ENCODE data around the gene ELMO3. TPM values are rescaled to one million over a fixed set of nuclear protein-coding genes. Genes with fewer than 3 reads are reported as not detected.

The ELMO3 gene
- total and polyA plus RNA-seq, 2 of the 4 experiments (the other 2 are of a cell fraction) = 0.36 to 1.6 TPM

- Histone ChIP-seq H2BK120ac (ENCODE audit: low read depth, low read length) (no peak overlapping the region), H3K18ac (ENCODE audit: low read depth, low read length) (no peak overlapping the region), H3K4ac (ENCODE audit: low read depth, low read length) (no peak overlapping the region), H4K5ac (ENCODE audit: low read depth, low read length) (no peak overlapping the region), H2BK15ac (ENCODE audit: low read depth, low read length) (no peak overlapping the region), H2AFZ (replicated peaks; ENCODE audit: low read length, poor library complexity) (no peak overlapping the region), H2BK20ac (ENCODE audit: low read depth, low read length) (no peak overlapping the region), H3K9me3 (ENCODE audit: control insufficient read depth, insufficient read depth, low read length) (no peaks in the 10 kb centered on the region), H3K4me2 (ENCODE audit: low read depth, low read length) (no peak overlapping the region), H3K4me1 (ENCODE audit: control insufficient read depth, insufficient read depth, low read length) (peaks cover 21% of the 10 kb centered on the region), H3K14ac (replicated peaks; ENCODE audit: low read depth, low read length) (no peak overlapping the region), H2AK9ac (replicated peaks; ENCODE audit: low read depth, low read length, poor library complexity) (no peak overlapping the region), H3K23ac (ENCODE audit: low read depth, low read length) (no peak overlapping the region), H3K36me3 (ENCODE audit: control insufficient read depth, insufficient read depth, low read length) (peaks cover 50% of the 10 kb centered on the region), H3K9ac (ENCODE audit: low read depth, low read length) (no peak overlapping the region), H3K9me1 (ENCODE audit: insufficient read depth, low read length) (peaks cover 26% of the 10 kb centered on the region), H3K56ac (ENCODE audit: extremely low read depth, insufficient read depth, low read length) (no peak overlapping the region), H4K8ac (ENCODE audit: low read depth in 2 of 2, low read length in 2 of 2) (no peak overlapping the region), H3K27me3 (ENCODE audit: control insufficient read depth, insufficient read depth, low read length) (no peaks in the 10 kb centered on the region), H2AK5ac (ENCODE audit: low read depth, low read length) (no peak overlapping the region), H4K20me1 (ENCODE audit: insufficient read depth, low read length) (no peaks in the 10 kb centered on the region; the same call in 1 of the 2 replicates), H4K91ac (ENCODE audit: insufficient read depth, low read depth, low read length) (no peak overlapping the region), H3K27ac (ENCODE audit: insufficient read depth, low read length) (no peak overlapping the region), H2BK5ac (ENCODE audit: low read depth, low read length, poor library complexity, severe bottlenecking) (no peak overlapping the region), H3K4me3 (ENCODE audit: insufficient read depth, low read depth, low read length) (no peak overlapping the region), H3K79me1 (ENCODE audit: low read depth in 1 of 2, low read length in 2 of 2) (peaks cover 30 to 70% of the 10 kb centered on the region in 2 experiments; a peak in 3 of 4 replicates)
- DNase-seq = no peak
- ChIA-PET POLR2A (ENCODE audit: unreplicated experiment) (no interaction called here), CTCF (no interaction called here)
- BruUV-seq (replicated peaks) = no TSS peak
- no CpG with 5 or more reads among the region's 3 CpGs for WGBS, 2 experiments (ENCODE audit: extremely low coverage in 2 of 2, insufficient read length in 1 of 2)
- in situ Hi-C loops (cut with MboI; ENCODE audit: low sequenced_read_pairs) (no loop called here), intact Hi-C loops (cut with micrococcal nuclease) (no loop called here), dilution Hi-C loops (cut with HindIII; ENCODE audit: low sequenced_read_pairs, unreplicated experiment) (no loop called here)
- TF ChIP-seq MAZ (IDR thresholded peaks at IDR 0.05; ENCODE audit: borderline replicate concordance, low read depth, low read length) (no peak), CEBPB (IDR thresholded peaks at IDR 0.05; ENCODE audit: low read depth, low read length) (no peak), USF2 (IDR thresholded peaks at IDR 0.05; ENCODE audit: low read depth, low read length) (no peak), FOS (IDR thresholded peaks at IDR 0.05; ENCODE audit: low read depth, low read length) (no peak), MAFK (IDR thresholded peaks at IDR 0.05; ENCODE audit: low read depth, low read length) (no peak), RAD21 (IDR thresholded peaks at IDR 0.05; ENCODE audit: low read length) (no peak)
- ATAC-seq (ENCODE audit: low read depth) = no peak
Observed at GRCh38 chr16:67238278-67238575, 39.3 kb downstream of the ELMO3 start.

All from IMR-90 (cell line).